H9 (cell line): Measurements from ENCODE around the gene PIGM. TPM values are rescaled to one million over a fixed set of nuclear protein-coding genes. Genes with fewer than 3 reads are reported as not detected.

Experiments
- DNase-seq: peaks from one replicate; pipeline ENCODE4 v3.0.0-alpha.2; 2017
- H2AFZ ChIP-seq: one replicate; pipeline ENCODE4 v1.6.1; 2013; ENCODE audit warnings: mild to moderate bottlenecking, low read length, control low read depth, moderate library complexity
- H2AK5ac ChIP-seq: 2 replicates; pipeline ENCODE4 v1.6.1; 2013; ENCODE audit warnings: low read length, control low read depth, mixed read lengths; ENCODE audit not compliant: insufficient read length
- H2BK120ac ChIP-seq: one replicate; pipeline ENCODE4 v1.6.1; 2013; ENCODE audit warnings: low read depth, mild to moderate bottlenecking, low read length, control low read depth, inconsistent platforms; ENCODE audit not compliant: poor library complexity, severe bottlenecking
- H2BK12ac ChIP-seq: 2 replicates; pipeline ENCODE4 v1.6.1; 2013; ENCODE audit warnings: low read length, control low read depth, mixed read lengths, low read depth; ENCODE audit not compliant: insufficient read length
- H2BK15ac ChIP-seq: 2 replicates; pipeline ENCODE4 v1.6.1; 2013; ENCODE audit warnings: low read depth, low read length, control low read depth
- H2BK20ac ChIP-seq: one replicate; pipeline ENCODE4 v1.6.1; 2013; ENCODE audit warnings: low read depth, mild to moderate bottlenecking, low read length, control low read depth, inconsistent platforms; ENCODE audit not compliant: poor library complexity, severe bottlenecking
- H2BK5ac ChIP-seq: 2 replicates; pipeline ENCODE4 v1.6.1; 2013; ENCODE audit warnings: low read length, control low read depth, mixed read lengths; ENCODE audit not compliant: insufficient read length
- H3K14ac ChIP-seq: 2 replicates; pipeline ENCODE4 v1.6.1; 2013; ENCODE audit warnings: low read length, control low read depth; ENCODE audit not compliant: insufficient read depth
- H3K18ac ChIP-seq: 2 replicates; pipeline ENCODE4 v1.6.1; 2013; ENCODE audit warnings: low read depth, mild to moderate bottlenecking, mixed read lengths, low read length, control low read depth; ENCODE audit not compliant: insufficient read length
- H3K23ac ChIP-seq: 2 replicates; pipeline ENCODE4 v1.6.1; 2013; ENCODE audit warnings: low read length, control low read depth, mixed read lengths, low read depth; ENCODE audit not compliant: insufficient read length
- H3K23me2 ChIP-seq: 2 replicates; pipeline ENCODE4 v1.6.1; 2013; ENCODE audit warnings: low read depth, mild to moderate bottlenecking, mixed read lengths, low read length, control low read depth; ENCODE audit not compliant: insufficient read length, poor library complexity, severe bottlenecking
- H3K27ac ChIP-seq: 2 replicates; pipeline ENCODE4 v1.5.1; 2013; ENCODE audit warnings: low read length, control low read depth, mixed read lengths, low read depth; ENCODE audit not compliant: insufficient read length
- H3K27me3 ChIP-seq: 2 replicates; pipeline ENCODE4 v1.6.1; 2013; ENCODE audit warnings: low read length, control low read depth, inconsistent platforms; ENCODE audit not compliant: insufficient read depth
- H3K4ac ChIP-seq: 2 replicates; pipeline ENCODE4 v1.6.1; 2013; ENCODE audit warnings: low read depth, mild to moderate bottlenecking, control low read depth, inconsistent platforms, low read length, moderate library complexity
- H3K4me1 ChIP-seq: 2 replicates; pipeline ENCODE4 v1.6.1; 2013; ENCODE audit warnings: low read length, control low read depth, inconsistent platforms; ENCODE audit not compliant: insufficient read depth
- H3K4me2 ChIP-seq: 2 replicates; pipeline ENCODE4 v1.6.1; 2013; ENCODE audit warnings: low read length, control low read depth, mixed read lengths; ENCODE audit not compliant: insufficient read length, insufficient read depth
- H3K56ac ChIP-seq: 2 replicates; pipeline ENCODE4 v1.6.1; 2013; ENCODE audit warnings: low read depth, mild to moderate bottlenecking, mixed read lengths, low read length, control low read depth; ENCODE audit not compliant: insufficient read length
- H3K79me1 ChIP-seq: 2 replicates; pipeline ENCODE4 v1.6.1; 2013; ENCODE audit warnings: low read depth, mild to moderate bottlenecking, moderate library complexity, low read length, control low read depth, inconsistent platforms; ENCODE audit not compliant: insufficient read depth, poor library complexity, severe bottlenecking
- H3K79me2 ChIP-seq: 2 replicates; pipeline ENCODE4 v1.6.1; 2013; ENCODE audit warnings: low read length, control low read depth, inconsistent platforms; ENCODE audit not compliant: insufficient read depth
- H3K9ac ChIP-seq: 2 replicates; pipeline ENCODE4 v1.6.1; 2013; ENCODE audit warnings: low read length, control low read depth, mixed read lengths; ENCODE audit not compliant: insufficient read length; ENCODE audit errors: extremely low read depth
- H3K9me3 ChIP-seq: one replicate; pipeline ENCODE4 v1.6.1; 2013; ENCODE audit warnings: low read depth, low read length, inconsistent platforms; ENCODE audit not compliant: control insufficient read depth
- H3T11ph ChIP-seq: one replicate; pipeline ENCODE4 v1.6.1; 2013; ENCODE audit warnings: mild to moderate bottlenecking, low read length, control low read depth, inconsistent platforms
- H4K20me1 ChIP-seq: one replicate; pipeline ENCODE4 v1.6.1; 2013; ENCODE audit not compliant: control insufficient read depth, insufficient read length, insufficient read depth
- H4K5ac ChIP-seq: 2 replicates; pipeline ENCODE4 v1.6.1; 2013; ENCODE audit warnings: low read depth, mild to moderate bottlenecking, mixed read lengths, low read length, control low read depth; ENCODE audit not compliant: insufficient read length
- H4K8ac ChIP-seq: replicated peaks from 2 replicates; pipeline ENCODE4 v1.6.1; 2013; ENCODE audit warnings: low read length, control low read depth, mixed read lengths, low read depth; ENCODE audit not compliant: insufficient read length
- H4K91ac ChIP-seq: 2 replicates; pipeline ENCODE4 v1.6.1; 2013; ENCODE audit warnings: low read depth, mild to moderate bottlenecking, moderate library complexity, mixed read lengths, low read length, control low read depth; ENCODE audit not compliant: insufficient read length
- H3K27ac Mint-ChIP-seq, 3 experiments: 2 replicates in 2 of 3; 3 replicates in 1 of 3; pipeline ENCODE4 v1.8.0; 2020 to 2021; ENCODE audit warnings: mixed read lengths in 3 of 3, mild to moderate bottlenecking in 1 of 3, moderate library complexity in 1 of 3
- H3K27me3 Mint-ChIP-seq: 2 replicates; pipeline ENCODE4 v1.8.0; 2021; ENCODE audit warnings: low read depth, mild to moderate bottlenecking, moderate library complexity, mixed read lengths
- H3K36me3 Mint-ChIP-seq, 3 experiments: 2 replicates in 2 of 3; 3 replicates in 1 of 3; pipeline ENCODE4 v1.8.0; 2020 to 2021; ENCODE audit warnings: low read depth in 3 of 3, mixed read lengths in 3 of 3; ENCODE audit not compliant: insufficient read depth in 1 of 3
- H3K4me1 Mint-ChIP-seq, 2 experiments: 2 replicates each; pipeline ENCODE4 v1.8.0; 2020; ENCODE audit warnings: mixed read lengths in 2 of 2
- H3K4me3 Mint-ChIP-seq, 2 experiments: 2 replicates in 1 of 2; 3 replicates in 1 of 2; pipeline ENCODE4 v1.8.0; 2020 to 2021; ENCODE audit warnings: mild to moderate bottlenecking in 2 of 2, mixed read lengths in 2 of 2, moderate library complexity in 1 of 2
- H3K9me3 Mint-ChIP-seq, 2 experiments: 2 replicates in 1 of 2; 3 replicates in 1 of 2; pipeline ENCODE4 v1.8.0; 2020; ENCODE audit warnings: mild to moderate bottlenecking in 2 of 2, mixed read lengths in 2 of 2, moderate library complexity in 1 of 2
- WGBS: extraction: QIAGEN DNeasy Blood & Tissue Kit; methylation state at CpG from one replicate; pipeline ENCODE4 v1.1.7; 2013; ENCODE audit warnings: missing lambda C conversion rate, low lambda C conversion rate, mixed read lengths; ENCODE audit not compliant: insufficient read length; ENCODE audit errors: extremely low coverage; 5-methylcytosine and 5-hydroxymethylcytosine counted together
- total RNA-seq: library from RNA; stranded (reverse); gene quantifications from 2 replicates; pipeline ENCODE4 v1.2.1, GENCODE V29; 2021
- TF ChIP-seq, protein P1 (sequence below): fragments of 200-600 bp; sonication (generic); conservative IDR thresholded peaks from 3 replicates; pipeline ENCODE4 v1.8.0; 2021; ENCODE audit warnings: antibody characterized with exemption, mild to moderate bottlenecking

The PIGM gene
- total RNA-seq, 1 experiment from 2014 or later: 5.9 TPM

DNA sequence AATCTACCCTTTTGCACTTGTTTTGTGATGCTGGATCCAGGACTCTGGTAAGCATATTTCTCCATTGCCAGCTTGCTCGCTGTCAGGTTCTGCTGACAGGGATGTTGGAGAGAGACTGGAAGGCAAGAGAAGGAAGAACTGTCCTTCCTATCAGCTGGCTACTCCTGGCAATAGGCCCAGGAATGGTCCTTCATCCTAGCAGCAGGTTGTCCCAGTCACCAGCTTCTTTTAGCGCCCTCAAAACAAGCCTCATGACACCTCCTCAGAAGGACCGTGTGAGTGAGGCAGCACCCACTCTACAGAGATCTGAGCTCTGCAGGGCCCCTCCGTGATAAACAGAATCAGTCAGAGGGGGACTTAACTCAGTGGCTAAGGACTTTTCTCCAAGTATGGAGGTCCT lies 44.6 kb downstream of the PIGM start:
- no CpG with 5 or more reads among the region's 4 CpGs for WGBS
- no peak overlapping the region for H4K91ac ChIP-seq
- H3K18ac ChIP-seq: no peak overlapping the region
- Mint-ChIP-seq H3K9me3 (no peaks in the 10 kb centered on the region), H3K4me1 (peaks cover 8 to 10% of the 10 kb centered on the region in 2 experiments), H3K27ac (no peak overlapping the region), H3K27me3 (peaks cover 1% of the 10 kb centered on the region; the same call in 1 of the 2 replicates), H3K36me3 (no peaks in the 10 kb centered on the region), H3K4me3 (no peak overlapping the region)
- H3K4ac ChIP-seq: no peak overlapping the region
- H2BK20ac ChIP-seq: no peak overlapping the region
- no peak overlapping the region for H4K5ac ChIP-seq
- H3K27me3 ChIP-seq: no peaks in the 10 kb centered on the region
- no peak overlapping the region for H2BK5ac ChIP-seq
- no peak for DNase-seq
- no peak overlapping the region for H2AK5ac ChIP-seq
- H4K8ac ChIP-seq: no peak overlapping the region
- no peaks in the 10 kb centered on the region for H3K79me2 ChIP-seq
- H3K79me1 ChIP-seq: no peaks in the 10 kb centered on the region
- H2AFZ ChIP-seq: no peak overlapping the region
- no peak overlapping the region for H3T11ph ChIP-seq
- peaks cover 2% of the 10 kb centered on the region; the same call in 1 of the 2 replicates for H3K4me1 ChIP-seq
- H3K14ac ChIP-seq: no peak overlapping the region
- H3K4me2 ChIP-seq: no peak overlapping the region
- TF ChIP-seq, protein P1, sequence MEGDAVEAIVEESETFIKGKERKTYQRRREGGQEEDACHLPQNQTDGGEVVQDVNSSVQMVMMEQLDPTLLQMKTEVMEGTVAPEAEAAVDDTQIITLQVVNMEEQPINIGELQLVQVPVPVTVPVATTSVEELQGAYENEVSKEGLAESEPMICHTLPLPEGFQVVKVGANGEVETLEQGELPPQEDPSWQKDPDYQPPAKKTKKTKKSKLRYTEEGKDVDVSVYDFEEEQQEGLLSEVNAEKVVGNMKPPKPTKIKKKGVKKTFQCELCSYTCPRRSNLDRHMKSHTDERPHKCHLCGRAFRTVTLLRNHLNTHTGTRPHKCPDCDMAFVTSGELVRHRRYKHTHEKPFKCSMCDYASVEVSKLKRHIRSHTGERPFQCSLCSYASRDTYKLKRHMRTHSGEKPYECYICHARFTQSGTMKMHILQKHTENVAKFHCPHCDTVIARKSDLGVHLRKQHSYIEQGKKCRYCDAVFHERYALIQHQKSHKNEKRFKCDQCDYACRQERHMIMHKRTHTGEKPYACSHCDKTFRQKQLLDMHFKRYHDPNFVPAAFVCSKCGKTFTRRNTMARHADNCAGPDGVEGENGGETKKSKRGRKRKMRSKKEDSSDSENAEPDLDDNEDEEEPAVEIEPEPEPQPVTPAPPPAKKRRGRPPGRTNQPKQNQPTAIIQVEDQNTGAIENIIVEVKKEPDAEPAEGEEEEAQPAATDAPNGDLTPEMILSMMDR: no peak
- no peak overlapping the region for H3K23ac ChIP-seq
- no peaks in the 10 kb centered on the region for H4K20me1 ChIP-seq
- no peaks in the 10 kb centered on the region for H3K9me3 ChIP-seq
- no peak overlapping the region for H3K27ac ChIP-seq
- H3K56ac ChIP-seq: no peak overlapping the region
- no peak overlapping the region for H2BK12ac ChIP-seq
- no peaks in the 10 kb centered on the region for H3K23me2 ChIP-seq
- H2BK120ac ChIP-seq: no peak overlapping the region
- no peak overlapping the region for H3K9ac ChIP-seq
- H2BK15ac ChIP-seq: no peak overlapping the region
